NCI-H146 (cell line): Measurements from ENCODE around the gene PYGB.
"Not testable (repeated sequence)": the region's sequence is repeated elsewhere in the genome, so short reads cannot be mapped to it uniquely, and the experiment has no call there.

ENCODE experiments used
- DNase-seq: peaks from one replicate; lab custom pipeline; 2025; lab: John Stamatoyannopoulos, UW

PYGB gene

DNA sequence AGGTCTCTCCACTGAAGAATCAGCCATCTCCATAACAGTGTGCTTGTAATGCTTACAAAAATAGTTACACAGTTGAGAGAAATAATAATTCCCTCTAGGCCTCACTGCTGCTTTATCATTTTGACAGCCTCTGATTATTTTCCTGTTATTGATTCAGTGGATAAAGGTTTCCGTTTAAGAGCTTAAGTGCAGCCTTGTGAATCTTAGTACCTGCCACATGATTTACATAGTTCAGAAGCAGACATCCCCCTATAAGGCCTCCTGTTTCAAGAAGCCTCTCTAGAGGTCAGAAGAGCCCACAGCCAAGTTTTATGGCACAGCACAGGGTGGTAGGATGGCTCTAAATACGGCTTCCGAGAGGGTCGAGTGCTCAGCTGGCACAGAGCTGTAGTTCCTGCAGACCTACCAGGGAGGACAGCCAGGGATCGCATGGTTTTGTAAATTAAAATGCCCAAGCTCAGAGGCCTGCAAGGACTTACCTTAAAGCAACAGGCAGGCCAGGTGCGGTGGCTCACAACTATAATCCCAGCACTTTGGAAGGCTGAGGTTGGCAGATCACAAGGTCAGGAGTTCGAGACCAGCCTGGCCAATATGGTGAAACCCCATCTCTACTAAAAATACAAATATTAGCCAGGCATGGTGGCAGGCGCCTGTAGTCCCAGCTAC is 17.6 kb upstream of the PYGB start:
- DNase-seq = no peak

DNA sequence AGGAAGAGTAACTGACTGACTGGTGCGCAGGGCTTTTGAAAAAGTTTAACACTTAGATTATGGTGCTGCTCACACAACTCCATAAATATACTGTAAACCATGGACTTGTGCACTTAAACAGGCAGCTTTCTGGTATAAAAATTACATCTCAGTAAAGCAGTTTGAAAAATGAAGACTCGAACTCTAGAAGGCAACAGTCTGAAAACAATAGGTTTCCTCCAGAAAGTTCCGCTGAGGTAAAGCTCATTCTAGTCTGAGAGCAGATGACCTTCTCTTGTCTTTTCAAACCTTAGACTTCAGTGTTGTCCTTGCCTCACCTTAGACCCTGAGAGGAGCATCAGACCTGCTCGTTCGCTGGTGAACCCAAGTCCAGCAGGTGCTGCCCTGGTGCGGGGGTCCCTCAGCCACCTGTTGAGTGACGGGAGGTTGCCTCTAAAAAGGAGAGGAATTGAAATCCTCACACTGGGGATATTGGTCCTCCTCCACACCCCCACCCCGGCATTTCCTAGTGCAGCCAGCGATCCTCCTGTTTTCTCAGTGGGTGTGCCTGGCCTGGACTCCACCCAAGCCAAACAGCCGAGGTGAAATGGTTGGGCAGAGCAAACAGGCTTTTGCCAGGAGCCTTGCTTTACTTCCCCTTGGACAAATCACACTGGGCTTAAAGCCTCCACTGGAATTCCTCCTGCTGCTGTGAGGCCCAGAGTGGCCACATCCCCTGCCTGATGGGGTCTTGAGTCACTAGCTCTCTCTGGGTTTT is 14.7 kb upstream of the PYGB start:
- DNase-seq = peak; percentile 55

DNA sequence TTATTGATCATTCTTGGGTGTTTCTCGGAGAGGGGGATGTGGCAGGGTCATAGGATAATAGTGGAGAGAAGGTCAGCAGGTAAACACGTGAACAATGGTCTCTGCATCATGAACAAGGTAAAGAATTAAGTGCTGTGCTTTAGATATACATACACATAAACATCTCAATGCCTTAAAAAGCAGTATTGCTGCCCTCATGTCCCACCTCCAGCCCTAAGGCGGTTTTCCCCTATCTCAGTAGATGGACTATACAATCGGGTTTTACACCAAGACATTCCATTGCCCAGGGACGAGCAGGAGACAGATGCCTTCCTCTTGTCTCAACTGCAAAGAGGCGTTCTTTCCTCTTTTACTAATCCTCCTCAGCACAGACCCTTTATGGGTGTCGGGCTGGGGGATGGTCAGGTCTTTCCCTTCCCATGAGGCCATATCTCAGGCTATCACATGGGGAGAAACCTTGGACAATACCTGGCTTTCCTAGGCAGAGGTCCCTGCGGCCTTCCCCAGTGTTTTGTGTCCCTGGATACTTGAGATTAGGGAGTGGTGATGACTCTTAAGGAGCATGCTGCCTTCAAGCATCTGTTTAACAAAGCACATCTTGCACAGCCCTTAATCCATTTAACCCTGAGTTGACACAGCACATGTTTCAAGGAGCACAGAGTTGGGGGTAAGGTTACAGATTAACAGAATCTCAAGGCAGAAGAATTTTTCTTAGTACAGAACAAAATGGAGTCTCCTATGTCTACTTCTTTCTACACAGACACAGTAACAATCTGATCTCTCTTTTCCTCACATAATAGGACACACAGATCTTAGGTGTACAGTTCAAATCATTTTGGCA is 13.7 kb upstream of the PYGB start:
- DNase-seq = not testable (repeated sequence)

DNA sequence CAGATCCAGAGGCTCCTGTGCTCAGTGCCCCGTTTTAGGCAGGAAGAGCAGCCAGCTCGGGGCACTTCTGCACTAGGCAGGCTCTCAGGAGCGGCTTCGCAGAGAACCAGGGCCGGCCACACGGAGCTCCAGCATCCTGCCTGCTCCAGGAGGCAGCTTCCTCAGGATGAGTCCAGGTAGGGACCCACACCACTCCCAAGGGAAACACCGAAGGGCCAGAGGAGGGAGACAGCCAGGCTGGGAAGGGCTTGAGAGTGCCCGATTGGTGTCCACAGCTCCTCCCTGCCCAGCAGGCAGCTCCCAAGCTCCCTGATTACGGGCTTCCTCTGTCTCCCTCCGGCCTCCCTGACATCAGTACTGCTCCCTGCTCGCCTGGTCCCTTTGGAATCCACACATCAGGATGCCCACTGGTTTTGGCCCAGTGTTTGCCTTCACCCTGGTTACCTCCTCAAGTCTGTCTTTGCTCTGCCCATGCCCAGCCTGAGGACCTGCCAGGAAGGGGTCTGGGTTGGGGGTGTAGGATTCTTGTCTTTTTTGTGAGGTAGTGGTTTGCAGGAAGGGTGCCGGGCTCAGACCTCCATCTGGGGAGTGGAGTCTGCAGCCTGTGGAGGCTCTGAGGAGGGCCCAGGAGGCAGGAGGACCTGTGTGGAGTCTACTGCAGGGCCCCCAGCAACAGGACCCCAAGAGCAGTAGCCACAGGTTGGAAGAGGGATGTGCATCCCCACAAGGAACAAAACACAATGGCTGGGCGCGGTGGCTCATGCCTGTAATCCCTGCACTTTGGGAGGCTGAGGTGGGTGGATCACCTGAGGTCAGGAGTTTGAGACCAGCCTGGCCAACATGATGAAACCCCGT is 11.2 kb upstream of the PYGB start:
- no peak for DNase-seq

DNA sequence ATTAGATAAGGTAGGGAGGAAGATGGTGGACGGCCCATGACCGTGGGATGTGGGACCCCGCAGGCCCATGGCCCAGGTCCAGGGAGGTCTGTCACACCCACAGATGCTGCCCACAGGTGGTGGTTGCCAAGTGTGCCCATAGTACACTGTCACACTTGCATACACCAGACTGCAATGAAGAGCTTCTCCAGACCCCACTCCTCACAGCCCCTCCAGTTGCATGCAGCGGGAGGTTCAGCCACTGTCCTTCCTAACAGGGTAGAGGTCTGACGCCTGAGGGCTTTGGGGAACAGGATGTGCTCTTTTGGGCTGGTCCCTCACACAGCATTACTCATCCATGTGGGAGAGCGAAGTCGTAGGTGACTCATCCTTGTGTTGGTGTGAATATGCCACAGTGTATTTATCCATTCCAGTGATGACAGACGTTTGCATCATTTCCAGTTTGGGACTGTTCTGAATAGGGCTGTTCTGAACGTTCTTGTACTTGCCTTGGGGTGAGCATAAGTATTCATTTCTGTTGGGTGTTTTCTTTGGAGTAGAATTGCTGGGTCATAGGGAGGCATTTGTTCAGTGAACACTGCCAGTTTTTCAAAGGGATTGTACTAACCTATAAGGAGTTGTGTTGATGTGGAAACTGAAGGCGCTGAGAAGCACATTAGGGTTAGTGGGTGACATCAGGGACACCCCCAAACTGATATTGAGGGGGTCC is 10.1 kb upstream of the PYGB start:
- no peak for DNase-seq

DNA sequence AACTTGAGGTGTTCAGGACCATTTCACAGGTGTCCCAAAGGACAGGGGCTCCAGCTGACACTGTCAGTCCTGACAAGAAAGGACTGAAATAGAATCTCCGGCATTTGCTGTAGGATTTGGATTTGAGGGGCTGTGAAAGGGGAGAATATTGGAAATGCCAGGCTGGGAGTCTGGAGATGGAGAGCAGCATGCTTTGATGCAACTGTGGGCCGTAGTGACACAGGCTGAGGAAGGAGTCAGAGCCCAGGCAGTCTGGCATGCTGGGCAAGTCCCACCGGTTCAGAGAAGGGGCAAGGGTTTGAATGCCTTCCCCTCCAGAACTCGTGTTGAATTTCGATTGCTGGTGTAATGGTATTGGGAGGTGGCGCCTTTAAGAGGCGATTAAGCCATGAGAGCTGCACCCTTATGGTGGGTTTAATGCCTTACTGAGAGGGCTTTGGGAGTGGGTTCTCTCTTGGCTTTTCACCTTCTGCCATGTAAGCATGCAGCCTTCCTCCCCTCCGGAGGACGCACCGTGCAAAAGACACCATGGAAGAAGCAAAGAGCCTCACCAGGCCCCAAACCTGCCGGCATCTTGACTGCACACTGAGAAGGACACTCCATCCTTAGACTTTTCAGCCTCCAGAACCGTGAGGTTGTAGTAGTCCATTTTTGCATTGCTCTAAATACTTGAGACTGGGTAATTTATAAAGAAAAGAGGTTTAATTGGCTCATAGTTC is 9.4 kb upstream of the PYGB start:
- DNase-seq = no peak

DNA sequence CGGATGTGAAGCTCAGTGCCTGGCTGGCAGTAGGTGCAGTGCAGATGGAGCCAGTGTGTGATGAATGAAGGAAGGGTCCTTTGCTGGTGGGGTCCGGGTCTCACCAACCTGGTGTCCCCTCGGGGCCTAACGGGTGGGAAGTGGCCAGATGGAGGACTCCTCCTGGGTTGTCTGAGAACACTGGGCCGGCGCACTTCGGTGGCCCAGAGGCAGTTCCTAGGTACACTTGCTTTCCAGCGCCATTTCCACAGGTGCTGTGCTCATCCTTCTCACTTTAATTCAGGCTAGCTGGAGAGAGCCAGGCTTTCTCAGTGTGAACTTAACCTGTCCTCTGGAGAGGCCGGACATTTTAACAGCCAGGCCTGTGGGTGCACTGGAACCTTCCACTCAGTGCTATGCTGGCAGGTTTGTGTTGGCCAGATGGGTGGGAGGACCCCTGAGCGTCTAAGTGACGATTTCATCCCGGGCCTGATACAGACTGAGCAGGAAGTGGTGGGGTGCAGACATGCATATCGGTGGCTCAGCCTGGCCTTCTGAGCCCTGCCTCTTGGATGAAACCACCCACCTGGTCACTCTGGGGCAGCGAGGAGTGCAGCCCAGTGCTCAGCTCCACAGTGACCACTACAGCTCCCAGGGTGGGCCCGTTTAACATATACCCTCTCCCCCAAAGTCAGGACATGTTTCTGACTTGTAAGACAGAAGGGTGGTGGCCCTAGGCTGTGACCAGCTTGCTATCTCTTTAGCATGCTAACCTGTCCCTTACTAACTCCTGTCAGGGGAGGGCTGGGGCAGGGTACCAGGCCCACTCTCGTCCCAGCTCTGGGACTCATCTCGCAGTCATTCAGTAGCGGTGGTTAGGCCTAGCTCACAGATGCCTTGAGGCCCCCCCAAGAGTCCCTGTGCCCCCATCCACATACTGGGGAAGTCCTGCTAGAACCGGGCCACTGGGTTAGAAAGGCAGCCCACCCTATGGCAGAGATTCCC is 8.2 kb upstream of the PYGB start:
- no peak for DNase-seq

DNA sequence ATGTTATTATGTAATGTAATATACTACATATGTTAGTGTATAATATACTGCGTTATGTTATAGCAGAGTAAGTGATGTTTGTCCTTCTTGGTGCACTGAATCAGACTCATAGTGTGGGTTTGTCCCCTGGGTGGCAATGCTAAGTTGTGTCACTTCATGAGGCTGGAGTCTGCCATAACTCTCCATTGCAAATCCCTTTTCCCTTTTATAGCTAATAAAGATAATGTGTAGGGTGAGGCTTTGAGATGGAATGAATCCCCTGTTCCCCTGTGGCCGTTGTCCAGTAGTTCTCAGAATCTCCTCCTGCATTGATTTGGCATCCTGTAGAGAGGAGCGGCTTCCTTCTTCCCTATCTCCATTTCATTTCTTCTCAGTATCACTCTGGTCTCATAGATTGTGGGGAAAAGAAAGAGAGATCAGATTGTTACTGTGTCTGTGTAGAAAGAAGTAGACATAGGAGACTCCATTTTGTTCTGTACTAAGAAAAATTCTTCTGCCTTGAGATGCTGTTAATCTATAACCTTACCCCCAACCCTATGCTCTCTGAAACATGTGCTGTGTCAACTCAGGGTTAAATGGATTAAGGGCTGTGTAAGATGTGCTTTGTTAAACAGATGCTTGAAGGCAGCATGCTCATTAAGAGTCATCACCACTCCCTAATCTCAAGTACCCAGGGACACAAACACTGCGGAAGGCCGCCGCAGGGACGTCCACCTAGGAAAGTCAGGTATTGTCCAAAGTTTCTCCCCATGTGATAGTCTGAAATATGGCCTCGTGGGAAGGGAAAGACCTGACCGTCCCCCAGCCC is 6.8 kb upstream of the PYGB start:
- DNase-seq = not testable (repeated sequence)

DNA sequence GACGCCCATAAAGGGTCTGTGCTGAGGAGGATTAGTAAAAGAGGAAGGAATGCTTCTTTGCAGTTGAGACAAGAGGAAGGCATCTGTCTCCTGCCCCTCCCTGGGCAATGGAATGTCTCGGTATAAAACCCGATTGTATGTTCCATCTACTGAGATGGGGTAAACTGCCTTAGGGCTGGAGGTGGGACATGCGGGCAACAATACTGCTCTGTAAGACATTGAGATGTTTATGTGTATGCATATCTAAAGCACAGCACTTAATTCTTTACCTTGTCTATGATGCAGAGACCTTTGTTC is 6.3 kb upstream of the PYGB start:
- not testable (repeated sequence) for DNase-seq

DNA sequence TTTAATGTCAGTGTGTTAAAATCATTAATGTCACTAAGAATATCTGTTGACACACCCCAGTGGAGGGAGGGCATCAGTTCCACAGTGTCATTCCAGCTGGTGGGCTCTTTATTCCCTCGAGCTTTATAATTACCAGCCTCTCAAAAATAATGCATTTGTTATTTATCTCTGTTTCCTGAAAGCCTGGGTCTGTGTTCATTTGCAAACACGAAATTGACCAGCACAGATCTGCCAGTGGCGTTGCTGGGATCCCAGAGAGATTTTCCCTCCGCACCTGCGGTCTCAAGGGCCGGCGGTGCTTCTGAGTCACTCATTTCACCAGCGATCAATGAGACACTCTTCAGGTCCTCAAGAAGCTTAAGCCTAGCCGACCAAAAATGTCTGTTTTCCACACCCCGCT is 5.7 kb upstream of the PYGB start:
- DNase-seq = peak; percentile 69

DNA sequence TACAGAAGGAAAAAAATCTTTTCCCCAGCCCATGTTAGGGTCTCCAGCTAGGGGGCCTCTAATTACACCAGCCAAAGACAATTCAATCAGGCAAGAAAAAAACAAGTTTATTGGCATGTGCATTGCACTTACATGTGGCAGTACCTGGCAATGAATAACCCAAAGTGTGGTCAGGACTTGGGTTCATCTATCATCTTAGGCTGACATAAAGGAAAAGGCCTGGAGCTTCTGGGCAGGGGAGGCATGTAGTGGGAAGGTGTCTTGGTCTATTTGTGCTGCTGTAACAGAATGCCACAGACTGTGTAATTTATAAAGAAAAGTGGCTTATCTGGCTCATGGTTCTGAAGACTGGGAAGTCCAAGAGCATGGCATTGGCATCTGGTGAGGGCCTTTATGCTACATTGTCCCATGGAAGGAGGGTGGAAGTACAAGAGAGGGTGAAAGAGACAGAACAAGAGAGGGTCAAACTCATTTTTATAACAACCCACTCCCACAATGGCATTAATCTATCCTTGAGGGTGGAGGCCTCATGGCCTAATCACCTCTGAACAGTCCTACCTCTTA is 4.4 kb upstream of the PYGB start:
- DNase-seq = no peak

DNA sequence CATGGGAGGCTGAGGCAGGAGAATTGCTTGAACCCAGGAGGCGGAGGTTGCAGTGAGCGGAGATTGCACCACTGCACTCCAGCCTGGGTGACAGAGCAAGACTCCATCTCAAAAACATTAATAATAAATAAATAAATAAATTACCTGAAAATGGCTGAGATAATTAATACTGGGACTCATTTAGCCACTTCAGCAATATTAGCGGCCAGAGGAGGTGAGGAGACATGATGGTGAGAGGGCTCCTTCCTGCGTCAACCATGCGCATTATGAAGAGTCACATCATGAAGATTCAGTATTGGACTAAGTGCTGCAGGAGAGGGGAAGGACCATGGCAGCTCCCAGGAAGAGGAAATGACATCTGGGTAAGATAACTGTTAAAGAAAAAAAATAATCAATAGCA is 2.9 kb upstream of the PYGB start:
- no peak for DNase-seq

DNA sequence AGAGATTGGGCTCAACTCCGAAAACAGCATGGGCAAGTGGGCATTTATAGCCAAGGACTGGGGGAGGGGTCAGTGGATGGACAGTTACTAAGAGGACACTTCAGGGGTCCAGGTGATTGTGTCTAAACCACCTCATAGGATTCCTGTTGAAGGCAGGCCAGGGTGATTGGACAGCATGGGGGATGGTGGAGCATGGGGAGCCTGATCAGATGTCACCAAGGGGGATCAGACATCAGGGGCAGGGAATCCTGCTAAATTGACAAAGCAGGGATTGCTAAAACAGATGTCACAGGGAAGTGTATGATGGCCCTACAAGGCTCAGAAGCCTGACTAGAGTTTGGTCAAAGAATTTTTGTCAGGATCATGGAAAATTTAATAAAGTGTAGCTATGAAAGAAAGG is 2.4 kb upstream of the PYGB start:
- DNase-seq = no peak

DNA sequence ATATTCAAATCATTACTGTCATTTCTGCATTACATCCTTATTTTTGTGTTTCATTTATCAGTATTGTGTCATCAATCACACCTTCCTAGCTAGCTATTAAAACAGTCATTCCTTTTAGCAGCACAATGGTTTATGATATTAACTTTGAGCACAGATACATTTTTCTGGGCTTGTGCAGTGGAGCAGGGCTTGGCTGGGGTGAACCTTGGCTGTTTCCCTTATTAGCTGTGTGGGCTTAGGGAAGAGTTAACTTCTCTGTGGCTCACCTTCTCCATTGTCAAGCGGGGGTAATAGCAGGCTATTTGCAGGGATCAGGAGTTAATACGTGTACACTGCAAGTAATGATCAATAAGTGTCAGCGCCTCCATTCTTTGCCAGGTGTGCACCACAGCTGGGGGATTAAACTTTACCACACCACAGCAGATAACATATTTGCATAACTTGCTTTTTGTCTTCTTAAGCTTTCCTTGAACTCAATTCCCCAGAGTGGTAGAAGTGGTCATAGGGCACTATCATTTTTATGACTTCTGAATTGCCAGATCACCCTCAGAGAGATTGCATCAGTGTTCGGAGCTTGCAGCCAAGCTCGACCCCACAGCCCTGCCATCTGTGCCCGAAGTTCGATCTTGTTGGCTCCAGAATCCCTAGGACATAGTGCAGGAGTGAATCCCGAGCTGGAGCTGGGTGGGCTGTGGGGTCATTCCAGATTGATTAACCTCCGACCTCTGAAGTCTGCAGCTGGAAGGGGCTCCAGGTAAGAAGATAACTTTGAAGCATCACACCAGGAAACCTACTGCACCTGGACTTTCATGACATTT is 1.5 kb upstream of the PYGB start:
- no peak for DNase-seq

DNA sequence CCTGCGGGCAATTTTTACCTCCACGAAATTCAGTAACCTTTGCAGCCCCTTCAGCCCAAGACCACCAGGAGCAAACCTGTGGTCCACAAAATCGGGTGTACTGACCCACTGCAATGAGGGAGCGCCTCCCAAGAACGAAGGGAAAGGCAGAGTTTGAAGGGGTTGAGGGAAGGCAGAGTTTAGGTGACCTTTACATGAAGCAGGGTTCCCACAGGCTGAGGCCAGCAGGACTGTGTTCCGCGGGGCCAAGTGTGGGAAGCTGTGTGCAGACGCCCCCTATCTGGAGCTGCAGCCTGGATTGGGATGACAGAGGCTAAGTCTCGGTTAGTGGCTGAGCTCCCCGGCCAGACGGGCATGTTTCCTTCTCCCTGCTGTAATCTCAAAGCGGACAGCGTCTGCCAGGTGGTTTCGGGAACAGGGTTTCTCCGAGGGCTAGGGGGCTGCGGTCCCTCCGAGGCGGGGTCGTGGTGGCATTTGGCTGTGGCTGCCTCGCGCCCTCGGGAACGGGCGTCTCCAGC is 826 bp upstream of the PYGB start:
- DNase-seq = peak; percentile 68

DNA sequence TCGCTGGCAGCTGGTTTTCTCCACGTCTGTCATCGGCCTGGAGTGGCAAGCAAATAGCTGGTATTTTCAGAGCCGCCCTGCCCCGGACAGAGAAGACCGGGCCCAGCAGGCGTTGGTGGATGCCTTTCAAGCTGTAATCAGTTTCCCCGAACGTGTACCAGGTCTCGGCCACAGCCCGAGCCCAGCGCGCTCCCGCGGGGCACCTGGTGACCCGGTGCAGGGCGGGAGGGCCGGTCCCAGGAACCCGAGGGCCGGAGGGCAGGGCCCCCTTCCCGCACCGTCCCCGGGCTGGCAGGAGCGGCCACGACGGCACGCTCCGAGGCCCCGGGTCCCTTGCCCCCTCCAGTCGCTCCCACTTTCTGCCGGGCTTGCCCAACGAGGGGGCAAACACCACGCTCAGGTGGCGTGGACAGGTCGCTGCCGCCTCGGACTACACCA is 348 bp upstream of the PYGB start:
- DNase-seq = peak; percentile 68

DNA sequence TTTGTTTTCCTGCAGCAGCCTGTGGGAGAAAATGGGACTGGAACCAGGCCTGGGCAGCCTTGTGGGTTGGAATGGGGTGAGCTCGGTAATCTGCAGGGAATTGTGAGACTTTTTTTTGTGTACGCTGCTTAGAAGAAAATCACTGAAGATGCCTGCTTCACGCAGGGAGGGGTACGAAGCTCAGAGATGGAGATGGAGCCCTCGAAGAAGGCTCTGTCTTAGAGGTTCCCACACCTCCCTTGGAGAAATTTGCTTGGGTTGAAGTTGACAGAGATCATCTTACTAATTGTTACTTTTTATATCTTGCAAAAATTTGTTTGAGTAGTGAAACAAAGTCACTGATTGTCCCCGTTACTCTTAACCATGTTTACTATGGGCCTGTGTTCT is 894 bp downstream of the PYGB start:
- no peak for DNase-seq
